ENCODE measurements around the gene TRIM71. TPM values are rescaled to one million over a fixed set of nuclear protein-coding genes. Genes with fewer than 3 reads are reported as not detected.

Gene TRIM71
- total RNA-seq, 1 experiment from 2014 or later = 376 TPM

DNA sequence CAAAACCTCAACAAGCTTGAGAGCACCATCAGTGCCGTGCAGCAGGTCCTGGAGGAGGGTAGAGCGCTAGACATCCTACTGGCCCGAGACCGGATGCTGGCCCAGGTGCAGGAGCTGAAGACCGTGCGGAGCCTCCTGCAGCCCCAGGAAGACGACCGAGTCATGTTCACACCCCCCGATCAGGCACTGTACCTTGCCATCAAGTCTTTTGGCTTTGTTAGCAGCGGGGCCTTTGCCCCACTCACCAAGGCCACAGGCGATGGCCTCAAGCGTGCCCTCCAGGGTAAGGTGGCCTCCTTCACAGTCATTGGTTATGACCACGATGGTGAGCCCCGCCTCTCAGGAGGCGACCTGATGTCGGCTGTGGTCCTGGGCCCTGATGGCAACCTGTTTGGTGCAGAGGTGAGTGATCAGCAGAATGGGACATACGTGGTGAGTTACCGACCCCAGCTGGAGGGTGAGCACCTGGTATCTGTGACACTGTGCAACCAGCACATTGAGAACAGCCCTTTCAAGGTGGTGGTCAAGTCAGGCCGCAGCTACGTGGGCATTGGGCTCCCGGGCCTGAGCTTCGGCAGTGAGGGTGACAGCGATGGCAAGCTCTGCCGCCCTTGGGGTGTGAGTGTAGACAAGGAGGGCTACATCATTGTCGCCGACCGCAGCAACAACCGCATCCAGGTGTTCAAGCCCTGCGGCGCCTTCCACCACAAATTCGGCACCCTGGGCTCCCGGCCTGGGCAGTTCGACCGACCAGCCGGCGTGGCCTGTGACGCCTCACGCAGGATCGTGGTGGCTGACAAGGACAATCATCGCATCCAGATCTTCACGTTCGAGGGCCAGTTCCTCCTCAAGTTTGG is 72.9 kb downstream of the TRIM71 start:
- Mint-ChIP-seq H3K9me3 (no peaks in the 10 kb centered on the region), H3K4me1 (peaks cover 73 to 80% of the 10 kb centered on the region in 2 experiments), H3K36me3 (ENCODE audit: insufficient read depth in 1 of 3, low read depth in 3 of 3) (peaks cover 78 to 96% (median 92%) of the 10 kb centered on the region in 3 experiments), H3K4me3 (peak overlapping the region in 1 of 2 experiments; percentile 5; a peak in 1 of 5 replicates), H3K27me3 (ENCODE audit: low read depth) (peaks cover 1% of the 10 kb centered on the region), H3K27ac (peak overlapping the region in 2 of 3 experiments; percentile 57 to 66; a peak in 3 of 7 replicates)
- Histone ChIP-seq H3K23ac (ENCODE audit: insufficient read length, low read depth, low read length) (no peak overlapping the region), H3K56ac (ENCODE audit: insufficient read length, low read depth, low read length) (no peak overlapping the region), H4K91ac (ENCODE audit: insufficient read length, low read depth, low read length) (no peak overlapping the region), H3K9ac (ENCODE audit: extremely low read depth, insufficient read length, low read length) (no peak overlapping the region), H3K4me1 (ENCODE audit: insufficient read depth, low read length) (0 out of 2 replicates have a peak, but pooled peaks cover 2% of the 10 kb centered on the region), H3K79me2 (ENCODE audit: insufficient read depth, low read length) (peaks cover 31% of the 10 kb centered on the region; the same call in 1 of the 2 replicates), H3K27me3 (ENCODE audit: insufficient read depth, low read length) (no peaks in the 10 kb centered on the region), H3T11ph (ENCODE audit: low read length) (no peak overlapping the region), H3K18ac (ENCODE audit: insufficient read length, low read depth, low read length) (no peak overlapping the region), H2BK5ac (ENCODE audit: insufficient read length, low read length) (no peak overlapping the region), H2AFZ (ENCODE audit: low read length) (no peak overlapping the region), H2BK15ac (ENCODE audit: low read depth, low read length) (no peak overlapping the region), H3K14ac (ENCODE audit: insufficient read depth, low read length) (no peak overlapping the region), H3K27ac (ENCODE audit: insufficient read length, low read depth, low read length) (no peak overlapping the region), H4K5ac (ENCODE audit: insufficient read length, low read depth, low read length) (no peak overlapping the region), H2BK20ac (ENCODE audit: low read depth, low read length, poor library complexity, severe bottlenecking) (no peak overlapping the region), H3K9me3 (ENCODE audit: control insufficient read depth, low read depth, low read length) (no peaks in the 10 kb centered on the region), H3K79me1 (ENCODE audit: insufficient read depth, low read depth, low read length, poor library complexity, severe bottlenecking) (peaks cover 11% of the 10 kb centered on the region), H3K23me2 (ENCODE audit: insufficient read length, low read depth, low read length, poor library complexity, severe bottlenecking) (no peaks in the 10 kb centered on the region), H3K4ac (ENCODE audit: low read depth, low read length) (no peak overlapping the region), H2BK12ac (ENCODE audit: insufficient read length, low read depth, low read length) (no peak overlapping the region), H3K4me2 (ENCODE audit: insufficient read depth, insufficient read length, low read length) (no peak overlapping the region), H2BK120ac (ENCODE audit: low read depth, low read length, poor library complexity, severe bottlenecking) (no peak overlapping the region), H4K8ac (replicated peaks; ENCODE audit: insufficient read length, low read depth, low read length) (no peak overlapping the region), H4K20me1 (ENCODE audit: control insufficient read depth, insufficient read depth, insufficient read length) (no peaks in the 10 kb centered on the region), H2AK5ac (ENCODE audit: insufficient read length, low read length) (no peak overlapping the region)
- no CpG with 5 or more reads among the region's 42 CpGs for WGBS (ENCODE audit: extremely low coverage, insufficient read length, low lambda C conversion rate)
- TF ChIP-seq, protein P1, sequence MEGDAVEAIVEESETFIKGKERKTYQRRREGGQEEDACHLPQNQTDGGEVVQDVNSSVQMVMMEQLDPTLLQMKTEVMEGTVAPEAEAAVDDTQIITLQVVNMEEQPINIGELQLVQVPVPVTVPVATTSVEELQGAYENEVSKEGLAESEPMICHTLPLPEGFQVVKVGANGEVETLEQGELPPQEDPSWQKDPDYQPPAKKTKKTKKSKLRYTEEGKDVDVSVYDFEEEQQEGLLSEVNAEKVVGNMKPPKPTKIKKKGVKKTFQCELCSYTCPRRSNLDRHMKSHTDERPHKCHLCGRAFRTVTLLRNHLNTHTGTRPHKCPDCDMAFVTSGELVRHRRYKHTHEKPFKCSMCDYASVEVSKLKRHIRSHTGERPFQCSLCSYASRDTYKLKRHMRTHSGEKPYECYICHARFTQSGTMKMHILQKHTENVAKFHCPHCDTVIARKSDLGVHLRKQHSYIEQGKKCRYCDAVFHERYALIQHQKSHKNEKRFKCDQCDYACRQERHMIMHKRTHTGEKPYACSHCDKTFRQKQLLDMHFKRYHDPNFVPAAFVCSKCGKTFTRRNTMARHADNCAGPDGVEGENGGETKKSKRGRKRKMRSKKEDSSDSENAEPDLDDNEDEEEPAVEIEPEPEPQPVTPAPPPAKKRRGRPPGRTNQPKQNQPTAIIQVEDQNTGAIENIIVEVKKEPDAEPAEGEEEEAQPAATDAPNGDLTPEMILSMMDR (conservative IDR thresholded peaks at IDR 0.05) = no peak
- DNase-seq = no peak
